Measurements from ENCODE around the gene INSIG2.

Gene INSIG2

GRCh38 chr2:118088051-118089024, at the start of gene INSIG2:
INSIG2 (plus strand) TSS chr2:118088471; CDS start chr2:118096557, 8,086 bp downstream.
- peak; percentile 88 for DNase-seq (ENCODE audit: low read depth)

GRCh38 chr2:118040891-118041290, 47.4 kb upstream of the INSIG2 start:
- DNase-seq (ENCODE audit: low read depth): no peak

GRCh38 chr2:118044103-118044716, 44.1 kb upstream of the INSIG2 start:
- DNase-seq (ENCODE audit: low read depth): no peak

GRCh38 chr2:118044854-118045253, 43.4 kb upstream of the INSIG2 start:
- no peak for DNase-seq (ENCODE audit: low read depth)

- DNase-seq (ENCODE audit: low read depth): no peak
These were observed 43.0 kb upstream of the INSIG2 start for GRCh38 chr2:118045286-118045685.

- DNase-seq (ENCODE audit: low read depth): no peak
These were observed 41.5 kb upstream of the INSIG2 start for GRCh38 chr2:118046634-118047210.

GRCh38 chr2:118047380-118047826, 40.9 kb upstream of the INSIG2 start:
- no peak for DNase-seq (ENCODE audit: low read depth)

GRCh38 chr2:118048401-118048800, 39.9 kb upstream of the INSIG2 start:
- no peak for DNase-seq (ENCODE audit: low read depth)

GRCh38 chr2:118049140-118049815, 39.0 kb upstream of the INSIG2 start:
- no peak for DNase-seq (ENCODE audit: low read depth)

- DNase-seq (ENCODE audit: low read depth): no peak
These were observed 38.5 kb upstream of the INSIG2 start for GRCh38 chr2:118049816-118050140.

- no peak for DNase-seq (ENCODE audit: low read depth)
These were observed 37.9 kb upstream of the INSIG2 start for GRCh38 chr2:118050386-118050785.

GRCh38 chr2:118050974-118051373, 37.3 kb upstream of the INSIG2 start:
- DNase-seq (ENCODE audit: low read depth): no peak

GRCh38 chr2:118051826-118052358, 36.4 kb upstream of the INSIG2 start:
- DNase-seq (ENCODE audit: low read depth): no peak

GRCh38 chr2:118052474-118052873, 35.8 kb upstream of the INSIG2 start:
- DNase-seq (ENCODE audit: low read depth): no peak

GRCh38 chr2:118053681-118054080, 34.6 kb upstream of the INSIG2 start:
- no peak for DNase-seq (ENCODE audit: low read depth)

GRCh38 chr2:118054213-118055008, 33.9 kb upstream of the INSIG2 start:
- no peak for DNase-seq (ENCODE audit: low read depth)

GRCh38 chr2:118055512-118056164, 32.6 kb upstream of the INSIG2 start:
- no peak for DNase-seq (ENCODE audit: low read depth)

- DNase-seq (ENCODE audit: low read depth): no peak
These were observed 32.1 kb upstream of the INSIG2 start for GRCh38 chr2:118056165-118056534.

- DNase-seq (ENCODE audit: low read depth): no peak
These were observed 31.5 kb upstream of the INSIG2 start for GRCh38 chr2:118056801-118057200.

- DNase-seq (ENCODE audit: low read depth): no peak
These were observed 29.3 kb upstream of the INSIG2 start for GRCh38 chr2:118058951-118059350.
